ENCODE measurements around the gene POM121L2. TPM values are rescaled to one million over a fixed set of nuclear protein-coding genes. Genes with fewer than 3 reads are reported as not detected.

Gene POM121L2
- total and polyA plus RNA-seq, 2 of the 13 experiments (the other 11 are each of a cell fraction or from before 2014, with no cell fraction given), result not detected

DNA sequence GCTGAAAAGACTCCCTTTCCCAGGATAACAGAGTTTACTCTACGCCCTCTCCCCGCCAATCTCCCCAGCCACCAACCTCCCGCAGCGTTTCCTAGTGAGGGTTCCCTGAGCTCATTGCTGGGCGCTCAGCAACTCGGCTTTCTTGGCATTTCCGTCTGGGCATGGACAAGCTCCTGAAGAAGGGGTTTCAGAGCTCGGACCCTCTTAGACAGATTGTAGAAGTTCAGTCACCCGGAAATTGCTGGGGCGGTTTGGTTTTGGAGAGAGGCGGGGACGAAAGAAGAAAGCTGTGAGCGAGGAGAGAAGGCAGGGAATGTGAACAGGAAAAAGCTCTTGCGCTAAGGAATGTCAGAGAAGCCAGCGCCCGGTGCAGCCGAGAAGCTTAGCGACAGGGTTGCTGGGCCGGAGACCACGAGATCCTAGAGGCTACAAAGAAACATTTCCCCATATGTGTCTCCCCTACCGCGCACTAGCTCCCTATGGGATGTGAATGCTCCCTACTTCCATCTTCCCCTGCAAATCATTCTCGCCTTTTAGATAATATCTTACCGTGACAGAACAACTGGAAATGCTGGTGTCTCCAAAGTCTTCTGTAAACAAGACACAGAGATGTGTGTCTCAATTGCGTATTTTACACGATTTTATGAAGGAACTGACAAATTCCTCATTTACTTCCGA is 15.8 kb downstream of the POM121L2 start (continued):
- no peak for TF ChIP-seq CBX2 (IDR thresholded peaks at IDR 0.05; ENCODE audit: low read depth, low read length)
- peak; percentile 64; the same call in 1 of the 2 replicates for TF ChIP-seq CBX2 (CRISPR knock-in tag; IDR thresholded peaks at IDR 0.05; ENCODE audit: low read depth)
- TF ChIP-seq, protein P1, sequence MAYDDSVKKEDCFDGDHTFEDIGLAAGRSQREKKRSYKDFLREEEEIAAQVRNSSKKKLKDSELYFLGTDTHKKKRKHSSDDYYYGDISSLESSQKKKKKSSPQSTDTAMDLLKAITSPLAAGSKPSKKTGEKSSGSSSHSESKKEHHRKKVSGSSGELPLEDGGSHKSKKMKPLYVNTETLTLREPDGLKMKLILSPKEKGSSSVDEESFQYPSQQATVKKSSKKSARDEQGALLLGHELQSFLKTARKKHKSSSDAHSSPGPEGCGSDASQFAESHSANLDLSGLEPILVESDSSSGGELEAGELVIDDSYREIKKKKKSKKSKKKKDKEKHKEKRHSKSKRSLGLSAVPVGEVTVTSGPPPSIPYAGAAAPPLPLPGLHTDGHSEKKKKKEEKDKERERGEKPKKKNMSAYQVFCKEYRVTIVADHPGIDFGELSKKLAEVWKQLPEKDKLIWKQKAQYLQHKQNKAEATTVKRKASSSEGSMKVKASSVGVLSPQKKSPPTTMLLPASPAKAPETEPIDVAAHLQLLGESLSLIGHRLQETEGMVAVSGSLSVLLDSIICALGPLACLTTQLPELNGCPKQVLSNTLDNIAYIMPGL (CRISPR knock-in tag; IDR thresholded peaks at IDR 0.05; ENCODE audit: borderline replicate concordance in 1 of 2, low read depth in 1 of 2), result peak in 1 of 2 experiments; percentile 14; a peak in 1 of 4 replicates
- TF ChIP-seq, protein P2, sequence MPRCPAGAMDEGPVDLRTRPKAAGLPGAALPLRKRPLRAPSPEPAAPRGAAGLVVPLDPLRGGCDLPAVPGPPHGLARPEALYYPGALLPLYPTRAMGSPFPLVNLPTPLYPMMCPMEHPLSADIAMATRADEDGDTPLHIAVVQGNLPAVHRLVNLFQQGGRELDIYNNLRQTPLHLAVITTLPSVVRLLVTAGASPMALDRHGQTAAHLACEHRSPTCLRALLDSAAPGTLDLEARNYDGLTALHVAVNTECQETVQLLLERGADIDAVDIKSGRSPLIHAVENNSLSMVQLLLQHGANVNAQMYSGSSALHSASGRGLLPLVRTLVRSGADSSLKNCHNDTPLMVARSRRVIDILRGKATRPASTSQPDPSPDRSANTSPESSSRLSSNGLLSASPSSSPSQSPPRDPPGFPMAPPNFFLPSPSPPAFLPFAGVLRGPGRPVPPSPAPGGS (CRISPR knock-in tag; IDR thresholded peaks at IDR 0.05), result no peak
- TF ChIP-seq ZEB1 (IDR thresholded peaks at IDR 0.05; ENCODE audit: insufficient replicate concordance, low read depth), result peak; percentile 20
- TF ChIP-seq, protein P3, sequence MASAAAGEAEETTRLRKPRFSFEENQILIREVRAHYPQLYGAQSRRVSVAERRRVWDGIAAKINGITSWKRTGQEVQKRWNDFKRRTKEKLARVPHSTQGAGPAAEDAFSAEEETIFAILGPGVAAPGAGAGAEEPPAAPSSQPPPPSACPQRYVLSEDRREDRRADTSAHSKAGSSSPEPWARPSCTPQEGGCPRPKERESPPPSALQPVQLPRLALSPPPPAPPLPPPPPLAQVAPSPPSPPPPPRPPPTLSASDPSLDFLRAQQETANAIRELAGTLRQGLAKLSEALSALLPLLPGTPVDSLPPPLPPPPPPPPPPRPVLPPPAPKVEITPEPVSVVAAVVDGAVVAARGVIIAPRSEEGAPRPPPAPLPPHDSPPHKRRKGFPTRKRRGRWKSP (CRISPR knock-in tag; IDR thresholded peaks at IDR 0.05), result peak; percentile 81
- 0 out of 2 replicates have a peak, but pooled peaks have one; percentile 33 for TF ChIP-seq ZNF878 (CRISPR knock-in tag; IDR thresholded peaks at IDR 0.05)
- no peak for TF ChIP-seq ZNF354B (CRISPR knock-in tag; IDR thresholded peaks at IDR 0.05)
- 0 out of 2 replicates have a peak, but pooled peaks have one; percentile 28 for TF ChIP-seq ZNF274 (CRISPR knock-in tag; IDR thresholded peaks at IDR 0.05)
- TF ChIP-seq, protein P4, sequence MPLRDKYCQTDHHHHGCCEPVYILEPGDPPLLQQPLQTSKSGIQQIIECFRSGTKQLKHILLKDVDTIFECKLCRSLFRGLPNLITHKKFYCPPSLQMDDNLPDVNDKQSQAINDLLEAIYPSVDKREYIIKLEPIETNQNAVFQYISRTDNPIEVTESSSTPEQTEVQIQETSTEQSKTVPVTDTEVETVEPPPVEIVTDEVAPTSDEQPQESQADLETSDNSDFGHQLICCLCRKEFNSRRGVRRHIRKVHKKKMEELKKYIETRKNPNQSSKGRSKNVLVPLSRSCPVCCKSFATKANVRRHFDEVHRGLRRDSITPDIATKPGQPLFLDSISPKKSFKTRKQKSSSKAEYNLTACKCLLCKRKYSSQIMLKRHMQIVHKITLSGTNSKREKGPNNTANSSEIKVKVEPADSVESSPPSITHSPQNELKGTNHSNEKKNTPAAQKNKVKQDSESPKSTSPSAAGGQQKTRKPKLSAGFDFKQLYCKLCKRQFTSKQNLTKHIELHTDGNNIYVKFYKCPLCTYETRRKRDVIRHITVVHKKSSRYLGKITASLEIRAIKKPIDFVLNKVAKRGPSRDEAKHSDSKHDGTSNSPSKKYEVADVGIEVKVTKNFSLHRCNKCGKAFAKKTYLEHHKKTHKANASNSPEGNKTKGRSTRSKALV (CRISPR knock-in tag; IDR thresholded peaks at IDR 0.05), result 0 out of 2 replicates have a peak, but pooled peaks have one; percentile 4
- TF ChIP-seq, protein P5, sequence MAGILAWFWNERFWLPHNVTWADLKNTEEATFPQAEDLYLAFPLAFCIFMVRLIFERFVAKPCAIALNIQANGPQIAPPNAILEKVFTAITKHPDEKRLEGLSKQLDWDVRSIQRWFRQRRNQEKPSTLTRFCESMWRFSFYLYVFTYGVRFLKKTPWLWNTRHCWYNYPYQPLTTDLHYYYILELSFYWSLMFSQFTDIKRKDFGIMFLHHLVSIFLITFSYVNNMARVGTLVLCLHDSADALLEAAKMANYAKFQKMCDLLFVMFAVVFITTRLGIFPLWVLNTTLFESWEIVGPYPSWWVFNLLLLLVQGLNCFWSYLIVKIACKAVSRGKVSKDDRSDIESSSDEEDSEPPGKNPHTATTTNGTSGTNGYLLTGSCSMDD (CRISPR knock-in tag; IDR thresholded peaks at IDR 0.05), result no peak
- TF ChIP-seq GATAD2A (CRISPR knock-in tag; IDR thresholded peaks at IDR 0.05), result no peak
- 0 out of 2 replicates have a peak, but pooled peaks have one; percentile 30 for TF ChIP-seq ZNF891 (CRISPR knock-in tag; IDR thresholded peaks at IDR 0.05)
- TF ChIP-seq, protein P6, sequence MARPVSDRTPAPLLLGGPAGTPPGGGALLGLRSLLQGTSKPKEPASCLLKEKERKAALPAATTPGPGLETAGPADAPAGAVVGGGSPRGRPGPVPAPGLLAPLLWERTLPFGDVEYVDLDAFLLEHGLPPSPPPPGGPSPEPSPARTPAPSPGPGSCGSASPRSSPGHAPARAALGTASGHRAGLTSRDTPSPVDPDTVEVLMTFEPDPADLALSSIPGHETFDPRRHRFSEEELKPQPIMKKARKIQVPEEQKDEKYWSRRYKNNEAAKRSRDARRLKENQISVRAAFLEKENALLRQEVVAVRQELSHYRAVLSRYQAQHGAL (CRISPR knock-in tag; IDR thresholded peaks at IDR 0.05; ENCODE audit: not compliant biosample characterization), result no peak
- TF ChIP-seq ZNF883 (CRISPR knock-in tag; IDR thresholded peaks at IDR 0.05; ENCODE audit: not compliant biosample characterization), result peak; percentile 43
- no peak for TF ChIP-seq KAT2B (IDR thresholded peaks at IDR 0.05; ENCODE audit: borderline replicate concordance, low read depth, low read length)

Measured in HepG2 (cell line).